IMR-90 (cell line): ENCODE data around the gene MIPEP. TPM values are rescaled to one million over a fixed set of nuclear protein-coding genes. Genes with fewer than 3 reads are reported as not detected.

Experiments
- ATAC-seq: fragments of 200-7000 bp; cut with Tn5 transposase; 2 replicates; pipeline ENCODE4 v1.9.1; 2020; ENCODE audit warnings: low read depth, mild to moderate bottlenecking, moderate library complexity
- BruUV-seq: library from RNA; stranded (reverse); fragments of 400-500 nt; replicated peaks from 2 replicates; lab custom pipeline; 2021; lab: Mats Ljungman, UMichigan
- CTCF ChIA-PET: fragments of 300-600 bp; formaldehyde crosslinking; extraction: SDS; loops from one replicate; lab custom pipeline; 2021; ENCODE audit warnings: antibody characterized with exemption; lab: Yijun Ruan, JAX
- POLR2A ChIA-PET: fragments of 300-600 bp; sonication (Branson Sonifier 250); formaldehyde crosslinking; loops from one replicate; lab custom pipeline; 2022; ENCODE audit warnings: antibody characterized with exemption; ENCODE audit not compliant: unreplicated experiment; lab: Charles Lee
- DNase-seq: peaks from one replicate; pipeline ENCODE4 v3.0.0; 2013
- H2AFZ ChIP-seq: replicated peaks from 2 replicates; pipeline ENCODE3; 2013; ENCODE audit warnings: low read length, mild to moderate bottlenecking; ENCODE audit not compliant: poor library complexity
- H2AK5ac ChIP-seq: 2 replicates; pipeline ENCODE4 v1.6.1; 2013; ENCODE audit warnings: low read depth, low read length, inconsistent platforms
- H2AK9ac ChIP-seq: replicated peaks from 2 replicates; pipeline ENCODE3; 2013; ENCODE audit warnings: mild to moderate bottlenecking, low read depth, low read length, moderate library complexity; ENCODE audit not compliant: poor library complexity
- H2BK120ac ChIP-seq: 2 replicates; pipeline ENCODE4 v1.6.1; 2013; ENCODE audit warnings: low read depth, low read length, inconsistent platforms
- H2BK15ac ChIP-seq: 3 replicates; pipeline ENCODE4 v1.6.1; 2013; ENCODE audit warnings: low read depth, low read length, inconsistent platforms
- H2BK20ac ChIP-seq: 2 replicates; pipeline ENCODE4 v1.6.1; 2013; ENCODE audit warnings: low read depth, mild to moderate bottlenecking, inconsistent platforms, low read length, moderate library complexity
- H2BK5ac ChIP-seq: 2 replicates; pipeline ENCODE4 v1.6.1; 2013; ENCODE audit warnings: mild to moderate bottlenecking, low read depth, low read length, inconsistent platforms; ENCODE audit not compliant: poor library complexity, severe bottlenecking
- H3K14ac ChIP-seq: replicated peaks from 2 replicates; pipeline ENCODE4 v1.6.1; 2013; ENCODE audit warnings: low read depth, low read length, inconsistent platforms
- H3K18ac ChIP-seq: 2 replicates; pipeline ENCODE4 v1.6.1; 2013; ENCODE audit warnings: low read depth, low read length, control low read depth
- H3K23ac ChIP-seq: 2 replicates; pipeline ENCODE4 v1.6.1; 2013; ENCODE audit warnings: low read depth, low read length, inconsistent platforms
- H3K27ac ChIP-seq: 2 replicates; pipeline ENCODE4 v1.5.1; 2013; ENCODE audit warnings: mild to moderate bottlenecking, control low read depth, low read length; ENCODE audit not compliant: insufficient read depth
- H3K27me3 ChIP-seq: 2 replicates; pipeline ENCODE4 v1.6.1; 2013; ENCODE audit warnings: low read length; ENCODE audit not compliant: control insufficient read depth, insufficient read depth
- H3K36me3 ChIP-seq: 2 replicates; pipeline ENCODE4 v1.6.1; 2013; ENCODE audit warnings: low read length, mixed read lengths; ENCODE audit not compliant: control insufficient read depth, insufficient read depth
- H3K4ac ChIP-seq: 2 replicates; pipeline ENCODE4 v1.6.1; 2013; ENCODE audit warnings: low read depth, low read length, inconsistent platforms
- H3K4me1 ChIP-seq: 2 replicates; pipeline ENCODE4 v1.6.1; 2013; ENCODE audit warnings: low read length, mixed read lengths; ENCODE audit not compliant: control insufficient read depth, insufficient read depth
- H3K4me2 ChIP-seq: 2 replicates; pipeline ENCODE4 v1.6.1; 2013; ENCODE audit warnings: low read depth, mild to moderate bottlenecking, control low read depth, low read length, moderate library complexity
- H3K4me3 ChIP-seq: 2 replicates; pipeline ENCODE4 v1.5.1; 2013; ENCODE audit warnings: low read depth, mild to moderate bottlenecking, control low read depth, low read length, moderate library complexity; ENCODE audit not compliant: insufficient read depth
- H3K56ac ChIP-seq: 2 replicates; pipeline ENCODE4 v1.6.1; 2013; ENCODE audit warnings: low read length, inconsistent platforms; ENCODE audit not compliant: insufficient read depth; ENCODE audit errors: extremely low read depth
- H3K79me1 ChIP-seq, 2 experiments: 2 replicates each; pipeline ENCODE4 v1.6.1; 2013; ENCODE audit warnings: low read length in 2 of 2, inconsistent platforms in 1 of 2, low read depth in 1 of 2
- H3K9ac ChIP-seq: 2 replicates; pipeline ENCODE4 v1.6.1; 2013; ENCODE audit warnings: low read depth, low read length, control low read depth
- H3K9me1 ChIP-seq: 2 replicates; pipeline ENCODE4 v1.6.1; 2013; ENCODE audit warnings: low read length, inconsistent platforms; ENCODE audit not compliant: insufficient read depth
- H3K9me3 ChIP-seq: 2 replicates; pipeline ENCODE4 v1.6.1; 2013; ENCODE audit warnings: low read length; ENCODE audit not compliant: control insufficient read depth, insufficient read depth
- H4K20me1 ChIP-seq: 2 replicates; pipeline ENCODE4 v1.6.1; 2013; ENCODE audit warnings: low read length, inconsistent platforms; ENCODE audit not compliant: insufficient read depth
- H4K5ac ChIP-seq: 2 replicates; pipeline ENCODE4 v1.6.1; 2013; ENCODE audit warnings: mild to moderate bottlenecking, low read depth, low read length, control low read depth
- H4K8ac ChIP-seq, 2 experiments: 2 replicates each; pipeline ENCODE4 v1.6.1; 2013; ENCODE audit warnings: low read depth in 2 of 2, low read length in 2 of 2, control low read depth in 1 of 2, inconsistent platforms in 1 of 2
- H4K91ac ChIP-seq: 2 replicates; pipeline ENCODE4 v1.6.1; 2013; ENCODE audit warnings: low read depth, low read length, inconsistent platforms; ENCODE audit not compliant: insufficient read depth
- BHLHE40 ChIP-seq: fragments of 150-350 bp; IDR thresholded peaks from 2 replicates; pipeline ENCODE4 v1.6.1; 2016; ENCODE audit warnings: mild to moderate bottlenecking, low read depth, low read length
- CEBPB ChIP-seq: IDR thresholded peaks from 2 replicates; pipeline ENCODE4 v1.6.1; 2012; ENCODE audit warnings: low read depth, low read length, improper control_type of control experiment
- CTCF ChIP-seq: conservative IDR thresholded peaks from 2 replicates; pipeline ENCODE4 v1.5.1; 2012; ENCODE audit warnings: mild to moderate bottlenecking, low read depth, low read length, improper control_type of control experiment
- MAFK ChIP-seq: IDR thresholded peaks from 2 replicates; pipeline ENCODE4 v1.6.1; 2012; ENCODE audit warnings: low read depth, low read length, improper control_type of control experiment
- MAZ ChIP-seq: IDR thresholded peaks from 2 replicates; pipeline ENCODE4 v1.6.1; 2012; ENCODE audit warnings: low read depth, mild to moderate bottlenecking, low read length, improper control_type of control experiment, moderate library complexity, borderline replicate concordance
- POLR2A ChIP-seq: IDR thresholded peaks from 2 replicates; pipeline ENCODE4 v1.6.1; 2012; ENCODE audit warnings: mild to moderate bottlenecking, low read depth, low read length
- RAD21 ChIP-seq: IDR thresholded peaks from 2 replicates; pipeline ENCODE4 v1.6.1; 2012; ENCODE audit warnings: low read length, improper control_type of control experiment
- USF2 ChIP-seq: fragments of 150-350 bp; IDR thresholded peaks from 2 replicates; pipeline ENCODE4 v1.6.1; 2017; ENCODE audit warnings: mild to moderate bottlenecking, antibody characterized with exemption, low read length, low read depth
- WGBS, 2 experiments: methylation state at CpG; one replicate each; pipeline versions ENCODE4 v1.1.5 to v1.1.7; 2013; ENCODE audit warnings: missing lambda C conversion rate in 2 of 2; ENCODE audit not compliant: insufficient read length in 1 of 2; ENCODE audit errors: extremely low coverage in 2 of 2; 5-methylcytosine and 5-hydroxymethylcytosine counted together
- dilution Hi-C: fragments of 300-500 bp; cut with HindIII; formaldehyde crosslinking; loops from one replicate; pipeline ENCODE4 v1.14.3; 2018; ENCODE audit warnings: low sequenced_read_pairs; ENCODE audit not compliant: unreplicated experiment
- in situ Hi-C: fragments of 300-500 bp; cut with MboI; formaldehyde crosslinking; loops from 3 replicates; pipeline ENCODE4 v1.14.3; 2019; ENCODE audit warnings: low sequenced_read_pairs, inconsistent platforms, mixed read lengths
- intact Hi-C: fragments of 100-400 bp; cut with micrococcal nuclease; formaldehyde crosslinking; loops from 2 replicates; pipeline ENCODE4 v1.10.0; 2022
- polyA plus RNA-seq, 3 experiments: library from polyadenylated mRNA; depleted of rRNA; stranded (reverse); fragments of >200 nt; gene quantifications; 2 replicates each; pipeline ENCODE4 v1.2.3, GENCODE V29; 2012; ENCODE audit warnings: low replicate concordance in 1 of 3
- total RNA-seq: library from RNA; depleted of rRNA; stranded (reverse); fragments of >200 nt; gene quantifications from 2 replicates; pipeline ENCODE4 v1.2.3, GENCODE V29; 2012

MIPEP gene
- total and polyA plus RNA-seq, 2 of the 4 experiments (the other 2 are of a cell fraction) = 15.0 to 21.5 TPM

DNA sequence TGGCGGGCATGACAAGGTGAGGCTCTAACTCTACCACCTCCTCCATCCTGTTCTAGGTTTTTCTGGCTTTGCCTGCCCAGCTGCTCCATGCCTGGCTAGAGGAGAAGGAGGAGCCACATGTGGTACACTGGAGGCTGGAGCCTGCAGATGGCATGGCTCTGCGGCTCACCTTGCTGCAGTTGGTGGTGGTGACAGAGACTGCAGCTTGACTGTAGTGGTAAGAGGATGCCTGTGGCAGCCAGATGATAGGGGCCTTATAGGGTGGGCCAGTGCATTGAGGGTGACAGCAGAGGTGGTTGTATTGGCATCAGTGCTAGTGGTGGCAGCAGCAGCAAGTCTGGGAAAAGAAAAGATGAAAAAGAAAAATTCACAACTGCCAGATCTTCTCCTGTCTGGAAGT lies 172.8 kb downstream of the MIPEP start:
- Histone ChIP-seq H2BK15ac (no peak overlapping the region), H4K5ac (peak overlapping the region; percentile 56), H3K4me2 (no peak overlapping the region), H4K8ac (0 out of 4 replicates have a peak overlapping the region, but pooled peaks of 1 of the 2 experiments have one; percentile 21), H3K23ac (no peak overlapping the region), H3K79me1 (no peaks in the 10 kb centered on the region), H3K9ac (no peak overlapping the region), H2BK5ac (no peak overlapping the region), H4K91ac (peak overlapping the region; percentile 55), H3K4me1 (peaks cover 8% of the 10 kb centered on the region), H2BK120ac (peak overlapping the region; percentile 6), H2AK5ac (peak overlapping the region; percentile 35), H3K4ac (peak overlapping the region; percentile 26; the same call in 1 of the 2 replicates), H4K20me1 (no peaks in the 10 kb centered on the region), H3K27me3 (no peaks in the 10 kb centered on the region), H3K56ac (no peak overlapping the region), H3K9me3 (peaks cover 3% of the 10 kb centered on the region; the same call in 1 of the 2 replicates), H2AFZ (peak overlapping the region; percentile 15), H3K36me3 (no peaks in the 10 kb centered on the region), H3K14ac (no peak overlapping the region), H3K4me3 (no peak overlapping the region), H3K27ac (no peak overlapping the region), H2AK9ac (no peak overlapping the region), H3K18ac (peak overlapping the region; percentile 84), H3K9me1 (0 out of 2 replicates have a peak, but pooled peaks cover 3% of the 10 kb centered on the region), H2BK20ac (peak overlapping the region; percentile 16; the same call in 1 of the 2 replicates)
- TF ChIP-seq CEBPB (no peak), CTCF (no peak), BHLHE40 (no peak), RAD21 (no peak), MAZ (no peak), MAFK (no peak), POLR2A (no peak), USF2 (no peak)
- dilution Hi-C loops (no loop called here), intact Hi-C loops (no loop called here), in situ Hi-C loops (no loop called here)
- ChIA-PET CTCF (no interaction called here), POLR2A (no interaction called here)
- DNase-seq = no peak
- no TSS peak for BruUV-seq
- 100% methylated on average over 1 of the region's 2 CpGs; no CpG with 5 or more reads in 1 of the 2 experiments for WGBS, 2 experiments
- ATAC-seq = no peak
